GM12878 (cell line): ENCODE results near the gene PLA2G3.

ENCODE experiments used
- CTCF ChIP-seq, 3 experiments: IDR thresholded peaks in 2 of 3; conservative IDR thresholded peaks in 1 of 3; 2 replicates each; pipeline ENCODE4 v1.5.1; 2011; ENCODE audit warnings: low read depth in 3 of 3, low read length in 3 of 3, mild to moderate bottlenecking in 3 of 3, control low read depth in 2 of 3, moderate library complexity in 2 of 3, inconsistent platforms in 1 of 3, mixed read lengths in 1 of 3; ENCODE audit not compliant: control insufficient read depth in 2 of 3, insufficient read depth in 1 of 3; ENCODE audit errors: extremely low read depth in 1 of 3
- ETV6 ChIP-seq, 2 experiments: fragments of 450-650 bp in 1 of 2; IDR thresholded peaks in 1 of 2; conservative IDR thresholded peaks in 1 of 2; 2 replicates each; pipeline ENCODE4 v1.6.1; 2014; ENCODE audit warnings: antibody characterized with exemption in 1 of 2, borderline replicate concordance in 1 of 2, low read depth in 1 of 2, mild to moderate bottlenecking in 1 of 2, moderate library complexity in 1 of 2
- EZH2 ChIP-seq: IDR thresholded peaks from 2 replicates; pipeline ENCODE4 v1.6.1; 2012; ENCODE audit warnings: low read depth, mild to moderate bottlenecking, control low read depth, inconsistent platforms, low read length, borderline replicate concordance; ENCODE audit not compliant: control insufficient read depth
- ZZZ3 ChIP-seq: IDR thresholded peaks from 2 replicates; pipeline ENCODE4 v1.6.1; 2011; ENCODE audit warnings: low read depth; ENCODE audit not compliant: control insufficient read depth, insufficient read length
- TF ChIP-seq, protein P1 (sequence below): IDR thresholded peaks from 2 replicates; pipeline ENCODE4 v1.6.1; 2012; ENCODE audit warnings: low read depth, low read length, improper control_type of control experiment

- no peak for TF ChIP-seq EZH2
- no peak for TF ChIP-seq CTCF (IDR thresholded peaks at IDR 0.05 in 2 of 3, conservative IDR thresholded peaks at IDR 0.05 in 1 of 3; ENCODE audit: control insufficient read depth in 2 of 3, extremely low read depth in 1 of 3, insufficient read depth in 1 of 3, low read depth in 3 of 3, low read length in 3 of 3)
- TF ChIP-seq ZZZ3 = no peak
- TF ChIP-seq ETV6 (conservative IDR thresholded peaks at IDR 0.05 in 1 of 2, IDR thresholded peaks at IDR 0.05 in 1 of 2; ENCODE audit: borderline replicate concordance in 1 of 2, low read depth in 1 of 2) = no peak
- TF ChIP-seq, protein P1, sequence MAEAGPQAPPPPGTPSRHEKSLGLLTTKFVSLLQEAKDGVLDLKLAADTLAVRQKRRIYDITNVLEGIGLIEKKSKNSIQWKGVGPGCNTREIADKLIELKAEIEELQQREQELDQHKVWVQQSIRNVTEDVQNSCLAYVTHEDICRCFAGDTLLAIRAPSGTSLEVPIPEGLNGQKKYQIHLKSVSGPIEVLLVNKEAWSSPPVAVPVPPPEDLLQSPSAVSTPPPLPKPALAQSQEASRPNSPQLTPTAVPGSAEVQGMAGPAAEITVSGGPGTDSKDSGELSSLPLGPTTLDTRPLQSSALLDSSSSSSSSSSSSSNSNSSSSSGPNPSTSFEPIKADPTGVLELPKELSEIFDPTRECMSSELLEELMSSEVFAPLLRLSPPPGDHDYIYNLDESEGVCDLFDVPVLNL = no peak
Observed at GRCh38 chr22:31090217-31091085, 49.9 kb downstream of the PLA2G3 start.
